Right lobe of liver (tissue), 6 donors: ENCODE data around the gene CASZ1. TPM values are rescaled to one million over a fixed set of nuclear protein-coding genes. Genes with fewer than 3 reads are reported as not detected.

Source experiments
- ATAC-seq, 4 donors: fragments of 200-7000 bp; cut with Tn5 transposase; one replicate each; pipeline ENCODE4 v1.9.1; 2020; ENCODE audit warnings: mild to moderate bottlenecking in 4 of 4, moderate library complexity in 4 of 4
- DNase-seq, 3 donors: peaks; one replicate each; pipeline ENCODE4 v3.0.0-alpha.2; 2020
- H3K27ac ChIP-seq, 3 donors: fragments of 200-600 bp; one replicate each; pipeline ENCODE4 v1.8.0; 2022
- H3K27me3 ChIP-seq, 2 donors: fragments of 200-600 bp; one replicate each; pipeline ENCODE4 v1.8.0; 2022
- H3K36me3 ChIP-seq, 4 donors: fragments of 200-600 bp; sonication (generic) in 1 of 4; one replicate each; pipeline versions ENCODE4 v1.5.1 to v1.8.0; 2017 to 2022; ENCODE audit warnings: control low read depth in 1 of 4
- H3K4me1 ChIP-seq, 4 donors: fragments of 200-600 bp; sonication (generic) in 1 of 4; one replicate each; pipeline versions ENCODE4 v1.5.1 to v1.8.0; 2017 to 2022; ENCODE audit warnings: control low read depth in 1 of 4
- H3K4me3 ChIP-seq, 3 donors: fragments of 200-600 bp; one replicate each; pipeline ENCODE4 v1.8.0; 2022
- H3K9me3 ChIP-seq, 4 donors: fragments of 200-600 bp; sonication (generic) in 1 of 4; one replicate each; pipeline versions ENCODE4 v1.5.1 to v1.8.0; 2017 to 2022; ENCODE audit warnings: control low read depth in 1 of 4
- CTCF ChIP-seq, 4 donors: fragments of 200-600 bp in 3 of 4; fragments of 450-650 bp in 1 of 4; IDR thresholded peaks; one replicate each; pipeline versions ENCODE4 v1.5.1 to v1.8.0; 2016 to 2022; ENCODE audit warnings: antibody characterized with exemption in 4 of 4, mild to moderate bottlenecking in 2 of 4
- POLR2A ChIP-seq: fragments of 450-650 bp; IDR thresholded peaks from one replicate; pipeline ENCODE4 v1.6.1; 2017; ENCODE audit warnings: antibody characterized with exemption, mild to moderate bottlenecking
- WGBS: methylation state at CpG from one replicate; pipeline ENCODE4 v1.1.6; 2018; ENCODE audit warnings: low coverage, low lambda C conversion rate; ENCODE audit not compliant: insufficient coverage; ENCODE audit errors: missing lambda C conversion rate; 5-methylcytosine and 5-hydroxymethylcytosine counted together
- intact Hi-C, 2 donors: fragments of 100-400 bp; cut with DNase I; formaldehyde crosslinking; loops; one replicate each; pipeline versions ENCODE4 v1.11.2 to v1.14.1; 2022
- total RNA-seq, 6 experiments: library from RNA; depleted of rRNA in 2 of 6; stranded (reverse); fragments of >200 nt in 2 of 6; fragmentation: NEBNext Ultra II Directional in 3 of 6; extraction: Animal tissue kit (Norgen Biotek cat#: 25700) in 3 of 6; gene quantifications; one replicate each; pipeline versions ENCODE4 v1.1.0 to v1.2.4, GENCODE V29; 2016 to 2023
- donor health status: DM: no; HTN: yes; CAD: no.
- donor health status: DM: no; HTN: no; CAD: no.
- donor health status: DM: no; HTN: no; CAD: no.
- donor health status: DM: no; HTN: yes; CAD: no.
- donor health status: DM: no; HTN: yes; CAD: no.

CASZ1 gene
- total RNA-seq, 6 experiments from 2014 or later: 3.1 to 10.1 (median 5.3) TPM

GRCh38 chr1:10635085-10635896 is 161.2 kb downstream of the CASZ1 start:
- ATAC-seq: peak in 1 of 4 donors; percentile 9
- H3K27me3 ChIP-seq: no peaks in the 10 kb centered on the region
- DNase-seq: no peak

DNA sequence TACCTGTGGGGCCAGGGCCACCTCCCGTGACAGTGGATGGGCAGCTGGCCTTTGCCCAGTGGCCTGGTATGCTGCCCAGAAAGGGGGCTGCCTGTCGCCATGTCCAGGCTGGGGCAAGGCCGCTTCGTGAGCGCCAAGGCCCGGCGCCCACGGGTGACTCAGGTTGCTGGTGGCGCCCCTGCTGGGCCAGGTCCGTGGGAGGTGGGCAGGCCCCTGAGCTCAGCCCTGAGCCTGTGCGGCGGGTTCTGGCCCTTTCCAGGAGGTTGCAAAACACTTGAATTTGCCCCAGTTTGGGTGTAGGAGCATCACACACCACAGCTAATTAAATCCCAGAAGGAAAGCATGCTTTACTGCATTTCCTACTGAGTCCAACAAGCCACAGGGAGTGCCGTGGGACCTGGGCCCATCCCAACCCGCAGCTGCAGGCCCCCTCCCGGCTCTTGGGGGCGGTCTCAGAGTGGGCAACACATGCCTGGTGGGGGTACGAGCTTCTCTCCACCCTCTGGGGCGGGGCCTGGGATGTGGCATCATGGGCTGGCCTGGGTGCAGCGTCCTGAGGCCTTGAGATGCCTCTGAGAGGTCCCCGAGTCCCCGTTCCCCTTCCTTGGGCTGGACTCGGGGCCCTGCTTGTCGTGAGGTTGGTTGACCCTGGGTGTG is 161.9 kb downstream of the CASZ1 start:
- Histone ChIP-seq H3K36me3 (peaks cover 0 to 16% (median 2%) of the 10 kb centered on the region in 4 donors), H3K4me1 (peaks cover 0 to 5% (median 0%) of the 10 kb centered on the region in 4 donors), H3K9me3 (no peaks in the 10 kb centered on the region), H3K27ac (no peak overlapping the region), H3K27me3 (no peaks in the 10 kb centered on the region), H3K4me3 (no peak overlapping the region)
- DNase-seq (no peak), ATAC-seq (peak; percentile 6 to 59 (median 40))
- TF ChIP-seq POLR2A (no peak), CTCF (IDR thresholded peaks at IDR 0.05) (no peak)
- intact Hi-C loops: no loop called here
- WGBS: 0% methylated on average over 1 of the region's 23 CpGs

More at GRCh38 chr1:10635085-10635896, 161.2 kb downstream of the CASZ1 start:
- H3K4me3 ChIP-seq: no peak overlapping the region
- peaks cover 0 to 15% (median 2%) of the 10 kb centered on the region in 4 donors for H3K36me3 ChIP-seq
- H3K27ac ChIP-seq: no peak overlapping the region
- no peak for TF ChIP-seq CTCF (IDR thresholded peaks at IDR 0.05)
- no peak for TF ChIP-seq POLR2A
- WGBS: 69% methylated on average over 11 of the region's 23 CpGs
- peaks cover 0 to 4% (median 0%) of the 10 kb centered on the region in 4 donors for H3K4me1 ChIP-seq
- intact Hi-C loops: no loop called here
- no peaks in the 10 kb centered on the region for H3K9me3 ChIP-seq

- WGBS: 75% methylated on average over 3 of the region's 8 CpGs
- no peak for ATAC-seq
- intact Hi-C loops: no loop called here
- Histone ChIP-seq H3K4me1 (peaks cover 0 to 10% (median 2%) of the 10 kb centered on the region in 4 donors), H3K36me3 (peaks cover 0 to 16% (median 2%) of the 10 kb centered on the region in 4 donors), H3K4me3 (no peak overlapping the region), H3K27ac (no peak overlapping the region), H3K27me3 (no peaks in the 10 kb centered on the region), H3K9me3 (no peaks in the 10 kb centered on the region)
- DNase-seq: no peak
- TF ChIP-seq POLR2A (no peak), CTCF (IDR thresholded peaks at IDR 0.05) (no peak)
These were observed 162.4 kb downstream of the CASZ1 start for GRCh38 chr1:10634075-10634427.

- Histone ChIP-seq H3K27ac (no peak overlapping the region), H3K4me1 (peaks cover 0 to 16% (median 4%) of the 10 kb centered on the region in 4 donors), H3K9me3 (no peaks in the 10 kb centered on the region), H3K36me3 (peaks cover 0 to 16% (median 2%) of the 10 kb centered on the region in 4 donors), H3K27me3 (no peaks in the 10 kb centered on the region), H3K4me3 (no peak overlapping the region)
- TF ChIP-seq CTCF (IDR thresholded peaks at IDR 0.05) (no peak), POLR2A (no peak)
- ATAC-seq (no peak), DNase-seq (peak in 1 of 3 donors; percentile 8)
- WGBS: 100% methylated on average over 1 of the region's 10 CpGs
- intact Hi-C loops: no loop called here
These were observed 163.0 kb downstream of the CASZ1 start for GRCh38 chr1:10633416-10633815.
